Measurements from ENCODE around the gene MRPL23.

The MRPL23 gene

GRCh38 chr11:1947592-1948237, 583 bp downstream of the MRPL23 start:
- H3K4me3 ChIP-seq (ENCODE audit: low read length) = no peak overlapping the region
- DNase-seq (ENCODE audit: low read depth, low spot score) = no peak

GRCh38 chr11:1948389-1948788, 1.3 kb downstream of the MRPL23 start:
- no peak for DNase-seq (ENCODE audit: low read depth, low spot score)
- no peak overlapping the region for H3K4me3 ChIP-seq (ENCODE audit: low read length)

DNA sequence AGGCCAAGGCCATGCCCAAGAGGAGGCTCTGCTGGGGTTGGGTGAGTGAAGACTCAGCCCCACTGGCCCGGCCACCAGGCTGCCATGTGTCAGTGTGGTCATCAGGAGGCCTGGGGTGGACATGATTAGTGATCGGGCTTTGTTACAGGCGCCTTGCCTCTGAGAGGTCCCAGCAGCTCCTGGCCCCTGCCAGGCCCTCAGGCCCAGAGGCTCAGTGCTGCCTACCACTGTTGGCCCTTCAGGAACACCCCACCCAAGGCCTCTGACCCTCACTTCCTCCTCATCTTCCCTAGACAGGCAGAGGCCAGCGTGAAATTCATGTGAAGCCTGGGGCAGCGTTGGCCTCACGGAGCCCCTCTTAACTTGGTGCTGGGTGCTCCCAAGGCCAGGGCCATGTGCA, 2.2 kb downstream of the MRPL23 start:
- DNase-seq (ENCODE audit: low read depth, low spot score) = no peak
- H3K4me3 ChIP-seq (ENCODE audit: low read length) = no peak overlapping the region

GRCh38 chr11:1949922-1950321, 2.8 kb downstream of the MRPL23 start:
- H3K4me3 ChIP-seq (ENCODE audit: low read length) = no peak overlapping the region
- no peak for DNase-seq (ENCODE audit: low read depth, low spot score)

DNA sequence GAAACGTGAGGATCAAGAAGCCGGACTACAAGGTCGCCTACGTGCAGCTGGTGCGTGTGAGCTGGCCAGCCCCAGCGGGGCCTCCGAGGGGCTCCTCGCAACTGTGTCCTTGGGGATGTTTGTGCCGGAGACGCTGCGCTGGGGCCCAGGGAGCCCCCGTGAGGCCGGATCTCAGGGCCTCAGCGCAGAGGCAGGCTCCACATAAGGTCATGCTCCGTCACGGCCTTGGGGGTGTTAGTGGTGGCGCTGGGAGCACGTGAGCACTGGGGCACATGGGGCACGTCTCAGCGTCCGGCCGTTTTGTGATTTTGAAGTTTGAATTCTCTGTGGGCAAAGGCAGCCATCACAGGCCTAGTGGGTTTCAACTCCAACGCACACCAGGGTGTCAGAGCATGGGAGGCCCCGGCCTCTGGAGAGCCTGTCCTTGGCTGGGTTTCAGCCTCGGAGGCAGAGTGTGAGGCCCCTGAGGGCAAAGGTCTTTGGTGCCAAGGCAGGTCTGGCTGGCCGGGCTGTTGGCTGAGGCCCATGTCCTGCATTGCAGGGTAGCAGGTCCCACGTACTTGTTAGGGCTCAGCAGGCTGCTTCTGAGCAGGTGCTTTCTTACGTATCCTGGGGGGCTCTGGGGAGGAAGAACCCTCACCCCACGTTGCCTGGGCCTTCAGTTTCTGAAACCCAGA, 5.8 kb downstream of the MRPL23 start:
- DNase-seq (ENCODE audit: low read depth, low spot score) = no peak
- no peak overlapping the region for H3K4me3 ChIP-seq (ENCODE audit: low read length)

GRCh38 chr11:1953489-1954266, 6.5 kb downstream of the MRPL23 start:
- H3K4me3 ChIP-seq (ENCODE audit: low read length) = no peak overlapping the region
- no peak for DNase-seq (ENCODE audit: low read depth, low spot score)

DNA sequence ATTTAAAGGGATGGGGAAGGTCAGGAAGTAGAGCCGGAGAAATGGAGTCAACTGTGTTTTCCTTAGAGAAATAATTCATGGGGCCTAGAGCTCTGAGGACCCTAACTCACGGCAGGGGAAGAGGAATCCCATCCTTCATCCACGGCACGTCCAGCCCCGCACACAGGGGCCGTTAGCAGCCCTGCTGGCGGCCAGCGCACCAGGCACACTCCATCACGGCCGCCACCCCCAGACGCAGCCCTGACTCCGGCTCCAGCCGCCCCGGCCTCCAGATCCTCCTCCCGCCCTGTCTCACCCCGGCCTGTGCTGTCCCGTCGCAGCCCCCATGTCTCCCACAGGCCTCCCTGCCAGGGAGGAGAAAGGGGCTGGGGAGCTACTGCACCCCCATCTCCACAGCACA, 11.2 kb downstream of the MRPL23 start:
- H3K4me3 ChIP-seq (ENCODE audit: low read length) = no peak overlapping the region
- no peak for DNase-seq (ENCODE audit: low read depth, low spot score)

DNA sequence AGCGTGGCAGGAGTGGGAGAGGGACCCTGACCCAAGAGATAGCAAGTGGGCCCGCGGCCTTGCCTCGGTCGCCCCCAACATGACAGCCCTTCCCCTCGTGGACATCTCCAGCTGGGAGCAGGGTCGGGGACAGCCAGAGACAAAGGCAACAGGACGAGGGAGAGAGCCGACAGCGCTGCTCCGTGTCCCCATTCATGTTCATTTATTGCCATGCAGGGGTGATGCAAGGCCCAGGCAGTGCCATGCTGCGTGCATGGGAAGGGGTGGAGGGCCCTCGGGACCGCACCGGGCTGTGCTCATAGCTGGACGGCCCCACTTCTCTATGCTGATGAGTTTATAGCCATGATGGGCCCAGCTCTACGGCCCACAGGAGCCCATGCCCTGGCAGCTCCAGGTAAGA, 12.7 kb downstream of the MRPL23 start:
- no peak for DNase-seq (ENCODE audit: low read depth, low spot score)
- H3K4me3 ChIP-seq (ENCODE audit: low read length) = no peak overlapping the region

DNA sequence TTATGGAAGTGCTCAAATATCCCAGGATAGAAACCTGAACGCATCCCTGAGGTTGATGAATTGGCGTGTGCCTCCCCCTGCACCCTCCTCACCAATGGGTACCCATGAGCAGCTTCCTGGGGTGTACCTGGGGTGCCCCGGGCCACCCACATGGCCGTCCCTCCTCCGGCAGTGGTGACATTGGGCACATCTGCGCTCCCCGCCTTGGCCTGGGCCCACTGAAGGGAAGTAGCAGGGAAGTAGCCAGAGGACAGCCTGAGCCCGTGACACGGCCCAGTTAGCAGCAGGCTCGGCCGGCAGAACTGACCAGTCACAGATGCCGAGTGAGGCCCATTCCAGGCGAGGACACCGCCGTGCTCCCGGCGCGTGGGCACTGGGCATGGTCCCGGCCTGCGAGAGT, 16.7 kb downstream of the MRPL23 start:
- no peak for DNase-seq (ENCODE audit: low read depth, low spot score)
- H3K4me3 ChIP-seq (ENCODE audit: low read length) = no peak overlapping the region

DNA sequence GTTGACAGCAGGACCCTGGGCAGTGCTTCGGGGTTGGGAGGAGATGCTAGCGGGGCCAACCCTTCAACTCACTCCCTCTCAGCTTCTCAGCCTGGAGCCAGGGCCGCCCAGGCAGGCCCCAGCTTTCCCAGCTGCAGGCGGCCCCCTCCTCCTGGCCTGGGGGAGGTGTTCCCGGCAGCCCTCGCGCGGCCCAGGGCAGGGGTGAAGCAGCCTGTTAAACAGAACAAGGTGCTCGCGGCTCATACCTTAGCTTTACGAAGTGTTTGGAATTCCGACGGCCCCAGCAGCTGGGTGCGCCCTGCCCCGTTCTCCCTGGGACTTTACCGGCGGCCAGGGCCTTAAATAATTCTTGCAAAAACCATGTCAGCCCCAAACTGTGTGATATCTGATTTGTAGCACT, 17.2 kb downstream of the MRPL23 start:
- no peak for DNase-seq (ENCODE audit: low read depth, low spot score)
- no peak overlapping the region for H3K4me3 ChIP-seq (ENCODE audit: low read length)

GRCh38 chr11:1964955-1965354, 17.8 kb downstream of the MRPL23 start:
- no peak overlapping the region for H3K4me3 ChIP-seq (ENCODE audit: low read length)
- no peak for DNase-seq (ENCODE audit: low read depth, low spot score)

DNA sequence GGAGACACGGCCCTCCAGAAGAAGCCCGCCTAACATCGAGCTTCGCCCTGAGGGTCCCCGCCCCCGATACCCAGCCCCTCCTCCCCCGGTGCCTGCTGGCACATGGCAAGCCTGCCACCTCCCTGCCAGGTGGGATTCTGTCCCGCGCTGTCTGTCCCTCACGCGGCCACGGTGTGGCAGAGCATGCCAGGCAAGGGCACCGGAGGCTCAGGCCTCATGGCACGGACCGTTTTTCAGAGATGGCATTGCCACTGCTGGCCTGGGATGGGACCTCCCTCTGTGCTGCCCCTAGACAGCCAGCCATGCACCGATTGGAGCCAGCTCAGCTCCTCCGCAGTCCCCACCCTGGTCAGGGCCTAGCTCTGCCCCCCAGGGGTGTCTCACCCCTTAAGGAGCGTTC, 19.4 kb downstream of the MRPL23 start:
- DNase-seq (ENCODE audit: low read depth, low spot score) = no peak
- no peak overlapping the region for H3K4me3 ChIP-seq (ENCODE audit: low read length)

- H3K4me3 ChIP-seq (ENCODE audit: low read length) = no peak overlapping the region
- no peak for DNase-seq (ENCODE audit: low read depth, low spot score)
Observed at GRCh38 chr11:1967641-1968225, 20.6 kb downstream of the MRPL23 start.

GRCh38 chr11:1968454-1969002, 21.4 kb downstream of the MRPL23 start:
- no peak overlapping the region for H3K4me3 ChIP-seq (ENCODE audit: low read length)
- no peak for DNase-seq (ENCODE audit: low read depth, low spot score)

DNA sequence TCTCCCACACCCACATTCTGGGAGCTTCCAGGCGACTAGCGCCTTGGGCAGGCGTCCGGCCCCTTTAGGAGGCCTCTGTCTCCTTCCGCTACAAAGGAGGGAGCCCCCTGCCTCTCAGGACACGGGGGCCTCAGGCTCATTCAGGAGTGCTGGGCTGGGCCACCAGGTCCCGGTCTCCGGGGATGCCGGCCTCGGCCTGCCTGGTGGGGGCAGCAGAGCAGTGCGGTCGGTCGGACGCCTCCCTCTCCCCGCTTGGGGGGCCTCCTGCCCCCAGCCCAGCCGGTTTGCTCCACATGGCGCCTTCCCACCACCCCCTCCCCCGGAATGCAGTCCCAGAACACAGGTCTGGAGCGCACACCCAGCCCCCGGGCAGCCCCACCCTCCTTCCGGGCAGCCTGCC, 21.9 kb downstream of the MRPL23 start:
- no peak for DNase-seq (ENCODE audit: low read depth, low spot score)
- H3K4me3 ChIP-seq (ENCODE audit: low read length) = no peak overlapping the region

DNA sequence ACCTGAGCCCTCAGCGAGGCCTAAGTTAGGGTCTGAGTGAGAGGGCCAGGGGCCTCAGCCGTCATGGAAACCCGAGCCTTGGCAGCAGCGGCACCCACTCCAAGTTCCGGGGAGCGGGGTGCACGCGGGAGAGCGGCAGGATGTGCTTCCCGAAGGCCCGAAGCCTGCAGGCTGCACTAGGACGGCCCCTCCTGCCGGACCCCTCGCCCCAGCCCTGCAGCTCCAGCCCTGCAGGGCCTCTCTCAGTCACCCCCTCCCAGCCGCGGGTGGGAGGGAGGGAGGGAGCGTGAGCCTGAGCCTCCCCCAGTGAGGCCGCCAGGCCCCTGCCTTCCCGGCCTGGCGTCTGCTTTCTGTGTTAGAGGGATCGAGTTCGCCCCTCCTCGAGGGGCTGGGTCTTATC, 22.6 kb downstream of the MRPL23 start:
- H3K4me3 ChIP-seq (ENCODE audit: low read length) = no peak overlapping the region
- DNase-seq (ENCODE audit: low read depth, low spot score) = no peak

DNA sequence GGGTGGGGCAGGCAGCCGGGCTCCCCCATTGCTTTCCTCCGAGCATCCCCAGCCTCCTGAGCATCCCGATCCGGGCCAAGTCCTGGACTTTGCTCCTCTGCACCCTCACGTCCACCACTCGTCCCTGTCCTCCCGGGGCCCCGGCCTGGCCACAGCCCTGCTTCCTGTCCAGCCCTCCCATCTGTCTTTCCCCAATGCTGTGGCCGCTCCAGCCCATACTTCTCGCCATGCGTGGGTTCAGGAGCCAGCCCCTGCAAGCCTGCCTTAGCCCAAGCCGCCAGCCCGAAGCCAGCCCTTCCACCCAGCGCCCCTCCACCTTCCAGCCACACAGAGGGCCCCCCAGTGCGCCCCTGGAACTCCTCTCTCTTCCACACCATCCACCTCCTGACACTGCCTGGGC, 23.8 kb downstream of the MRPL23 start:
- no peak for DNase-seq (ENCODE audit: low read depth, low spot score)
- no peak overlapping the region for H3K4me3 ChIP-seq (ENCODE audit: low read length)

DNA sequence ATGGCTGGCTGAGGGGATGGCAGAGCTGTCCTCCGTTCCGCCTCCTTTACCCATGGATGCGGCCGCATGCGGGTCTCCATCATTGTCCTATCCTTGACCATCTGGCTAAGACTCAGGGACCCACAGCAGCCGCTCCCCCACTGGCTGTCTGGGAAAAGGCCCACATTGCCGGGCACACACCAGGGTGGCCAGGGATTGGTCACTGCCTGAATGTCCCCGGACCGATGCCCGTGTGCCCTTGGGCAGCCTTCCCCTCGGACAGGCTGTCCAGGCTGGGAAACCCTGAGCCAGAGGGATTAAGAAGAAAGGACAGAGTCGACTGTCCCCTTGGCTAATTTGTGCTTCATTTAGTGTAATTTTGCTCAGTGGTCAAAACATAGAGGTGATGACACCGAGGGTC, 28.1 kb downstream of the MRPL23 start:
- H3K4me3 ChIP-seq (ENCODE audit: low read length) = no peak overlapping the region
- DNase-seq (ENCODE audit: low read depth, low spot score) = no peak

GRCh38 chr11:1978720-1979473, 31.8 kb downstream of the MRPL23 start:
- H3K4me3 ChIP-seq (ENCODE audit: low read length) = no peak overlapping the region
- no peak for DNase-seq (ENCODE audit: low read depth, low spot score)

Measured in Jurkat, Clone E6-1 (cell line).